Common myeloid progenitor, CD34-positive (primary cell): ENCODE results near the gene ADSL.

Experiments
- CTCF ChIA-PET: fragments of 350-600 bp; sonication (Branson Sonifier 250); formaldehyde crosslinking; loops from one replicate; lab custom pipeline; 2021; ENCODE audit warnings: antibody characterized with exemption; lab: Charles Lee
- POLR2A ChIA-PET: fragments of 350-600 bp; sonication (Branson Sonifier 250); formaldehyde crosslinking; loops from one replicate; lab custom pipeline; 2021; ENCODE audit warnings: antibody characterized with exemption; lab: Charles Lee
- DNase-seq, 3 donors: peaks; one replicate each; pipeline versions ENCODE4 v3.0.0 to v3.0.0-alpha.2; 2013
- H3K27ac ChIP-seq, 2 experiments: 1 replicate in 1 of 2; 2 replicates in 1 of 2; pipeline ENCODE4 v1.7.0; 2013; ENCODE audit warnings: inconsistent platforms in 2 of 2, low read length in 2 of 2, mild to moderate bottlenecking in 2 of 2, low read depth in 1 of 2, moderate library complexity in 1 of 2; ENCODE audit not compliant: severe bottlenecking in 2 of 2, insufficient read depth in 1 of 2, poor library complexity in 1 of 2
- H3K27me3 ChIP-seq, 5 experiments: replicated peaks in 2 of 5; 1 replicate in 3 of 5; 2 replicates in 2 of 5; pipeline versions ENCODE4 v1.6.1 to v1.7.0; 2013; ENCODE audit warnings: low read length in 4 of 5, mild to moderate bottlenecking in 2 of 5, moderate library complexity in 2 of 5, inconsistent platforms in 1 of 5; ENCODE audit not compliant: insufficient read depth in 5 of 5, control insufficient read depth in 4 of 5
- H3K36me3 ChIP-seq, 4 experiments: 1 replicate in 2 of 4; 2 replicates in 2 of 4; pipeline versions ENCODE4 v1.6.1 to v1.7.0; 2013; ENCODE audit warnings: low read length in 3 of 4, control low read depth in 1 of 4, mild to moderate bottlenecking in 1 of 4; ENCODE audit not compliant: control insufficient read depth in 4 of 4, insufficient read depth in 4 of 4
- H3K4me1 ChIP-seq, 4 experiments: 1 replicate in 3 of 4; 2 replicates in 1 of 4; pipeline versions ENCODE4 v1.6.1 to v1.7.1; 2013; ENCODE audit warnings: low read length in 3 of 4, mild to moderate bottlenecking in 3 of 4, control low read depth in 1 of 4, inconsistent platforms in 1 of 4, moderate library complexity in 1 of 4; ENCODE audit not compliant: control insufficient read depth in 4 of 4, insufficient read depth in 4 of 4; ENCODE audit errors: control extremely low read depth in 1 of 4
- H3K4me3 ChIP-seq, 7 experiments: 1 replicate in 4 of 7; 2 replicates in 3 of 7; pipeline versions ENCODE4 v1.5.1 to v1.7.0; 2013; ENCODE audit warnings: mild to moderate bottlenecking in 7 of 7, low read length in 6 of 7, moderate library complexity in 6 of 7, inconsistent platforms in 2 of 7, low read depth in 2 of 7, control low read depth in 1 of 7; ENCODE audit not compliant: insufficient read depth in 4 of 7, control insufficient read depth in 1 of 7; ENCODE audit errors: extremely low read depth in 1 of 7
- H3K9me3 ChIP-seq, 5 experiments: 1 replicate in 4 of 5; 2 replicates in 1 of 5; pipeline versions ENCODE4 v1.6.1 to v1.7.1; 2013; ENCODE audit warnings: low read length in 4 of 5, mild to moderate bottlenecking in 2 of 5, inconsistent platforms in 1 of 5, low read depth in 1 of 5, moderate library complexity in 1 of 5; ENCODE audit not compliant: control insufficient read depth in 4 of 5, insufficient read depth in 2 of 5; ENCODE audit errors: control extremely low read depth in 1 of 5
- WGBS: methylation state at CpG from one replicate; pipeline ENCODE4 v1.1.5; 2013; ENCODE audit not compliant: insufficient coverage; 5-methylcytosine and 5-hydroxymethylcytosine counted together

Gene ADSL

GRCh38 chr22:40434106-40434505 lies 87.8 kb downstream of the ADSL start:
- Histone ChIP-seq H3K4me3 (no peak overlapping the region), H3K9me3 (no peaks in the 10 kb centered on the region), H3K4me1 (peaks cover 29 to 56% (median 41%) of the 10 kb centered on the region in 4 experiments), H3K36me3 (peaks cover 12 to 56% (median 42%) of the 10 kb centered on the region in 4 experiments), H3K27me3 (no peaks in the 10 kb centered on the region), H3K27ac (peak overlapping the region in 1 of 2 experiments; percentile 71)
- no peak for DNase-seq
- 89% methylated on average over 3 of the region's 3 CpGs for WGBS
- CTCF ChIA-PET = interaction anchor here (1.1 to 6.4 kb wide), 3 partner anchors 9 to 212 kb away, joined by 3 to 95 read pairs (median 3); no protein-coding TSS in a partner anchor
- POLR2A ChIA-PET = interaction anchor here (0.9 kb wide), 1 partner anchor 30 kb away, joined by 4 read pairs; no protein-coding TSS in a partner anchor

- peaks cover 8 to 49% (median 36%) of the 10 kb centered on the region in 4 experiments for H3K36me3 ChIP-seq
These were observed 88.4 kb downstream of the ADSL start for GRCh38 chr22:40434745-40435144.

GRCh38 chr22:40436505-40437431 lies 90.5 kb downstream of the ADSL start:
- Histone ChIP-seq H3K4me3 (peak overlapping the region in 6 of 7 experiments; percentile 27 to 68 (median 41)), H3K27me3 (no peaks in the 10 kb centered on the region), H3K36me3 (peaks cover 0 to 48% (median 27%) of the 10 kb centered on the region in 4 experiments), H3K9me3 (no peaks in the 10 kb centered on the region), H3K4me1 (peaks cover 29 to 59% (median 47%) of the 10 kb centered on the region in 4 experiments), H3K27ac (peak overlapping the region; percentile 34 to 71)
- ChIA-PET POLR2A (interaction anchor here (0.6 to 0.8 kb wide), 3 partner anchors 26 to 601 kb away, joined by 3 read pairs; no protein-coding TSS in a partner anchor), CTCF (interaction anchor here (0.7 to 6.4 kb wide), 31 partner anchors 9 to 462 kb away, joined by 3 to 95 read pairs (median 5); no protein-coding TSS in a partner anchor)
- DNase-seq = peak; percentile 81 to 91 (median 88)
- WGBS = 32% methylated on average over 10 of the region's 12 CpGs

More at GRCh38 chr22:40434745-40435144, 88.4 kb downstream of the ADSL start:
- CTCF ChIA-PET = interaction anchor here (1.1 to 6.4 kb wide), 7 partner anchors 8 to 90 kb away, joined by 3 to 95 read pairs (median 21); no protein-coding TSS in a partner anchor
- Histone ChIP-seq H3K9me3 (no peaks in the 10 kb centered on the region), H3K4me1 (peaks cover 29 to 56% (median 42%) of the 10 kb centered on the region in 4 experiments), H3K4me3 (peak overlapping the region in 1 of 7 experiments; percentile 23), H3K27ac (peak overlapping the region in 1 of 2 experiments; percentile 71), H3K27me3 (no peaks in the 10 kb centered on the region)
- POLR2A ChIA-PET = no interaction called here
- WGBS = 93% methylated on average over 5 of the region's 5 CpGs
- no peak for DNase-seq
